ENCODE data around the gene SRSF11. TPM values are rescaled to one million over a fixed set of nuclear protein-coding genes. Genes with fewer than 3 reads are reported as not detected.

The SRSF11 gene
- total RNA-seq, 4 donors from 2014 or later = 215 to 310 (median 221) TPM

DNA sequence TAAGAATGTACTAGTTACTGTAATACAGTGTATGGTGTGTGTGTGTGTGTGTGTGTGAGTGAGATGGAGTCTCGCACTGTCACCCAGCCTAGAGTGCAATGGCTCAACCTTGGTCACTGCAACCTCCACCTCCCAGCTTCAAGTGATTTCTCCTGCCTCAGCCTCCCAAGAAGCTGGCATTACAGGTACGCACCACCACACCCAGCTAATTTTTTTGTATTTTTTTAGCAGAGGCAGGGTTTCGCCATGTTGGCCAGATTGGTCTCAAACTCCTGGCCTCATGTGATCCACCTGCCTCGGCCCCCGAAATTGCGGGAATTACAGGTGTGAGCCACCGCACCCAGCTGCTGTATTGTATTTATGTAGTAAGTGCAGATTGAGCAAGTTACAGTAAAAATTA, 12.9 kb upstream of the SRSF11 start:
- TF ChIP-seq CTCF (IDR thresholded peaks at IDR 0.05; ENCODE audit: low read depth) = no peak

DNA sequence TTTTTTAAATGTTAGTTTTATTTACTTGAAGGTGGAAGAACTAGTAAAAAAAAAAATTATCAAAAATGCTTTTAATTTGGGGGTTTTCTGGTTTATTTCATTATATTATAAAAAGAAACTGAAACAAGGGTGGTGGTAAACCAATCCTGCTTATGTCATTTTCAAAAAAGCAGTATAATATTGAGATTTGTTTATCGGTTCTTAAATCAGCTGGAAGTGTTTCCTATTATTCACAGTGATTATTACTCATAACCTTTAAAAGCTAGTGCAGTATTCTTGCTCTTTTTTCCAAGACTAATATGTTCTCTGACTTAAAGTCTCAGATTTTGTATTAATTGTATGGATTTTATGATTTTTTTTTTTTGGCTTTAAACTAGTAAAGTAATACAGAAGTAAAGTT, 10.4 kb upstream of the SRSF11 start:
- no peak for TF ChIP-seq CTCF (IDR thresholded peaks at IDR 0.05; ENCODE audit: low read depth)

DNA sequence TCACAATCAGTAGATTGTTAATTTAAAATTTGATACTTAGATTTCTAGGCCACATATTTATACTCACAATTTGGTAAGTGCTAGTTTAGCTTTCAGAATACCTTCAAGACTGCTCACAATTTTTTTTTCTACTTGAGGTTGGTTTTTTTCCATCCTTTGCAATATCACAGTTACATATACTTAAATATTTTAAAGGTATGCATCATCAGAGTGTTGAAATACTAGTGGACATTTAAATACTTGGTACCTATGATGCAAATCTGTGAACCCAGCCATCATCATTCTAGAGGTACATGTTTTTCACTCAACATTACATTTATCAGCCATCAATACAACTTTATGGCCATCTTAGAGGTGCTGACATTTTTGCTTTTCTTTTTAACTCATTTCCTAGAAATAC, 9.6 kb upstream of the SRSF11 start:
- TF ChIP-seq CTCF (IDR thresholded peaks at IDR 0.05; ENCODE audit: low read depth) = no peak

GRCh38 chr1:70220015-70220414, 1.2 kb upstream of the SRSF11 start:
- TF ChIP-seq CTCF (IDR thresholded peaks at IDR 0.05; ENCODE audit: low read depth) = no peak

- no peak for TF ChIP-seq CTCF (IDR thresholded peaks at IDR 0.05; ENCODE audit: low read depth)
Observed at GRCh38 chr1:70220517-70221237, 503 bp upstream of the SRSF11 start.

GRCh38 chr1:70222716-70223235, 1.6 kb downstream of the SRSF11 start:
- TF ChIP-seq CTCF (IDR thresholded peaks at IDR 0.05; ENCODE audit: low read depth) = no peak

- no peak for TF ChIP-seq CTCF (IDR thresholded peaks at IDR 0.05; ENCODE audit: low read depth)
Observed at GRCh38 chr1:70224954-70225353, 3.8 kb downstream of the SRSF11 start.

Measured in subcutaneous adipose tissue (tissue), 4 donors.